ENCODE data around the gene TSHZ2. TPM values are rescaled to one million over a fixed set of nuclear protein-coding genes. Genes with fewer than 3 reads are reported as not detected.
A peak's percentile ranks its signal among the peaks of the same experiment; 100 is the strongest.

Gene TSHZ2
- total and polyA plus RNA-seq, 7 donors: 1.2 to 32.7 (median 14.0) TPM

GRCh38 chr20:53394433-53394832 lies 422.3 kb downstream of the TSHZ2 start:
- Histone ChIP-seq H3K27me3 (no peaks in the 10 kb centered on the region), H3K4me1 (no peaks in the 10 kb centered on the region), H3K36me3 (no peaks in the 10 kb centered on the region), H3K4me3 (no peak overlapping the region), H3K27ac (no peak overlapping the region), H3K9me3 (peaks cover 0 to 5% (median 0%) of the 10 kb centered on the region in 4 donors)
- TF ChIP-seq, protein P1, sequence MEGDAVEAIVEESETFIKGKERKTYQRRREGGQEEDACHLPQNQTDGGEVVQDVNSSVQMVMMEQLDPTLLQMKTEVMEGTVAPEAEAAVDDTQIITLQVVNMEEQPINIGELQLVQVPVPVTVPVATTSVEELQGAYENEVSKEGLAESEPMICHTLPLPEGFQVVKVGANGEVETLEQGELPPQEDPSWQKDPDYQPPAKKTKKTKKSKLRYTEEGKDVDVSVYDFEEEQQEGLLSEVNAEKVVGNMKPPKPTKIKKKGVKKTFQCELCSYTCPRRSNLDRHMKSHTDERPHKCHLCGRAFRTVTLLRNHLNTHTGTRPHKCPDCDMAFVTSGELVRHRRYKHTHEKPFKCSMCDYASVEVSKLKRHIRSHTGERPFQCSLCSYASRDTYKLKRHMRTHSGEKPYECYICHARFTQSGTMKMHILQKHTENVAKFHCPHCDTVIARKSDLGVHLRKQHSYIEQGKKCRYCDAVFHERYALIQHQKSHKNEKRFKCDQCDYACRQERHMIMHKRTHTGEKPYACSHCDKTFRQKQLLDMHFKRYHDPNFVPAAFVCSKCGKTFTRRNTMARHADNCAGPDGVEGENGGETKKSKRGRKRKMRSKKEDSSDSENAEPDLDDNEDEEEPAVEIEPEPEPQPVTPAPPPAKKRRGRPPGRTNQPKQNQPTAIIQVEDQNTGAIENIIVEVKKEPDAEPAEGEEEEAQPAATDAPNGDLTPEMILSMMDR (IDR thresholded peaks at IDR 0.05): no peak
- TF ChIP-seq POLR2AphosphoS5 (IDR thresholded peaks at IDR 0.05) (no peak), EP300 (IDR thresholded peaks at IDR 0.05) (no peak), POLR2A (IDR thresholded peaks at IDR 0.05) (no peak)
- DNase-seq: no peak
- intact Hi-C loops (cut with DNase I): no loop called here

DNA sequence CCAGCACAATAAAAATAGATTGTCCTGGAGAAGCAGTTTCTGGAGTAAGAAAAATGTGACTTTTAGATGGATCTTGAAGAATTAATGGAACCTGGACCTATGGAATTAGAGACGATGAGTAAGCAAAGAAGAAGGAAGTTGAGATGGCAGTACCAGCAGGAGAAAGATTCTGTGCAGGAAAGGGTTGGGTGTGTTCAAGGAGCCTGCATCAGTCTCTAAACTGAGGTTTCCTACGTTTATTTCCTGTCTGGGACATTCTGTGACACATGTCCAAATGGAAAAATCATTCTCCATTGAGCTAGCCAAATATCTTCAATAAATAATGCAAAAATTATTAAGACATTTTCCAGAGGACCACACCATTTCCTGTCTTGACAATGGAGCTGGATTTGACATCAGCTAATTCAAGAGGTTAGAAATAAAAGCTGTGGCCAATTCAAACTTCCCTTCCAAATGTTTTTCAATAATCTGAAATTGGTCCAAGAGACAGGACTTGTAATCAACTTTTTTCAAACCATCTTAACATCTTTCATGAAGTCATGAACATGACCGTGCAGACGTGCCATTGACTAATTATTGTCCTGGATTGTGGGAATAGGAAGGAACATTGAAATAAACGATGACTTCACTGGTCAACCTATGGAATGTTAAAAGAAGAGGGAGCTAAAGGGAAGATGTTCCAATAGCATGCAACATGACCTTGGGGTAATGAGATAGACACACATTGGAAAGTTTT lies 423.2 kb downstream of the TSHZ2 start:
- Histone ChIP-seq H3K9me3 (peaks cover 0 to 5% (median 0%) of the 10 kb centered on the region in 4 donors), H3K4me1 (no peaks in the 10 kb centered on the region), H3K27me3 (no peaks in the 10 kb centered on the region), H3K4me3 (no peak overlapping the region), H3K27ac (peak overlapping the region in 1 of 4 donors; percentile 3), H3K36me3 (no peaks in the 10 kb centered on the region)
- intact Hi-C loops (cut with DNase I): no loop called here
- DNase-seq: no peak
- no peak for TF ChIP-seq POLR2AphosphoS5 (IDR thresholded peaks at IDR 0.05)
- TF ChIP-seq, protein P1 (IDR thresholded peaks at IDR 0.05): no peak
- no peak for TF ChIP-seq POLR2A (IDR thresholded peaks at IDR 0.05)
- no peak for TF ChIP-seq EP300 (IDR thresholded peaks at IDR 0.05)
- WGBS, 2 donors: 64 to 74% methylated on average over 5 of the region's 5 CpGs

DNA sequence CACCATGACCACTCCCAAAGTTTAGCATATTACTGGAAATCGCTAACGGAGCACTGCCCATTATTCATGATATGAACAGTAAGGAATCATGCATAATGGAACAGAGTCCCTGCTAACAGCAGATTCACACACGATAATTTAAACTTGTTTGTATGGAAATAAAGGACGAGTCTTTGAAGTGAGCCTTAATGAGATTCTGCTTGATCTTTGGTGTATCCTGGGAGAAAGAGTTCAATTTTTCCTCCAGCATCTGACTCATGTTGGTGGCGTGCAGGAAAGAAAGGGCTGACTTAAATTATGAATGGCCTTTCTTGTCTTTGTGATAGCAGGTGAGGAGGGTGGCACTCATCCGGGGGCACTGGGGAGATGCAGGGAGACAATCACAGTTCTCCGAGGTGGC lies 426.9 kb downstream of the TSHZ2 start:
- Histone ChIP-seq H3K27ac (no peak overlapping the region), H3K27me3 (no peaks in the 10 kb centered on the region), H3K36me3 (no peaks in the 10 kb centered on the region), H3K9me3 (no peaks in the 10 kb centered on the region), H3K4me1 (no peaks in the 10 kb centered on the region), H3K4me3 (no peak overlapping the region)
- TF ChIP-seq, protein P1 (IDR thresholded peaks at IDR 0.05): no peak
- TF ChIP-seq EP300 (IDR thresholded peaks at IDR 0.05): no peak
- no peak for TF ChIP-seq POLR2A (IDR thresholded peaks at IDR 0.05)
- no peak for TF ChIP-seq POLR2AphosphoS5 (IDR thresholded peaks at IDR 0.05)
- 88 to 89% methylated on average over 7 of the region's 7 CpGs for WGBS, 2 donors
- intact Hi-C loops (cut with DNase I): no loop called here
- DNase-seq: no peak

DNA sequence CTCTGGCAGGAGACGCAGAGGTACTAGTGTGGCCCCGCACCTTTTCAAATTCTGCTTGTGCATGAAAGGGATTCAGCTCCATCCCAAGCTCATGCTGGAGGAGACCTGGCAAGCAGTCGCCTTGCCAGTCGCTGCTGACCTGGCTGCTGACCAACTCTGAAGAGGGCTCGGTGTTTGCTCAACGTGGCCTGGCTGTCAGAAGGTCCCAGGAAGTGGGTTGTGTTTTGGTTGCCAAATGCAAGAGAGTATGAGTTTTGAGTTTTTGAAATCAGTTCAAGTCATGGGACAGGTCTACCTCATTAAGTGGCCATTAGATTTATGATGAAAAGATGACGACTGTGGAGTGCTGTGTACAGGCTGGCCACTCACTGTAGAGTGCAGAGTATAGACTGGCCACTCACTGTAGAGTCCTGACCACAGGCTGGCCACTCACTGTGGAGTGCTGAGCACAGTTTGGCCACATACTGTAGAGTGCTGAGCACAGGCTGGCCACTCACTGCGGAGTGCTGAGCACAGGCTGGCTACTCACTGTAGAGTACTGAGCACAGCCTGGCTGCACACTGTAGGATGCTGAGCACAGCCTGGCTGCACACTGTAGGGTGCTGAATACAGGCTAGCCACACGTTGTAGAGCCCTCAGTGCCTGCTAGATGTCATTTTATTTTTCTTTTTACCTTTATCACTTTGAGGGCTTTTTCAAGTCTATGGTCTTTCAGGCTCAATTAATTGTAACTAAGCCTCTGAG lies 427.6 kb downstream of the TSHZ2 start:
- H3K27me3 ChIP-seq: no peaks in the 10 kb centered on the region
- no peaks in the 10 kb centered on the region for H3K9me3 ChIP-seq
- intact Hi-C loops (cut with DNase I): no loop called here
- H3K4me3 ChIP-seq: no peak overlapping the region
- no peaks in the 10 kb centered on the region for H3K4me1 ChIP-seq
- H3K36me3 ChIP-seq: no peaks in the 10 kb centered on the region
- 61 to 65% methylated on average over 9 of the region's 9 CpGs for WGBS, 2 donors
- no peak for DNase-seq
- no peak for TF ChIP-seq EP300 (IDR thresholded peaks at IDR 0.05)
- TF ChIP-seq, protein P1 (IDR thresholded peaks at IDR 0.05): no peak
- no peak for TF ChIP-seq POLR2AphosphoS5 (IDR thresholded peaks at IDR 0.05)
- TF ChIP-seq POLR2A (IDR thresholded peaks at IDR 0.05): no peak
- H3K27ac ChIP-seq: no peak overlapping the region
